ENCODE data around the gene MAP3K21.

MAP3K21 gene

DNA sequence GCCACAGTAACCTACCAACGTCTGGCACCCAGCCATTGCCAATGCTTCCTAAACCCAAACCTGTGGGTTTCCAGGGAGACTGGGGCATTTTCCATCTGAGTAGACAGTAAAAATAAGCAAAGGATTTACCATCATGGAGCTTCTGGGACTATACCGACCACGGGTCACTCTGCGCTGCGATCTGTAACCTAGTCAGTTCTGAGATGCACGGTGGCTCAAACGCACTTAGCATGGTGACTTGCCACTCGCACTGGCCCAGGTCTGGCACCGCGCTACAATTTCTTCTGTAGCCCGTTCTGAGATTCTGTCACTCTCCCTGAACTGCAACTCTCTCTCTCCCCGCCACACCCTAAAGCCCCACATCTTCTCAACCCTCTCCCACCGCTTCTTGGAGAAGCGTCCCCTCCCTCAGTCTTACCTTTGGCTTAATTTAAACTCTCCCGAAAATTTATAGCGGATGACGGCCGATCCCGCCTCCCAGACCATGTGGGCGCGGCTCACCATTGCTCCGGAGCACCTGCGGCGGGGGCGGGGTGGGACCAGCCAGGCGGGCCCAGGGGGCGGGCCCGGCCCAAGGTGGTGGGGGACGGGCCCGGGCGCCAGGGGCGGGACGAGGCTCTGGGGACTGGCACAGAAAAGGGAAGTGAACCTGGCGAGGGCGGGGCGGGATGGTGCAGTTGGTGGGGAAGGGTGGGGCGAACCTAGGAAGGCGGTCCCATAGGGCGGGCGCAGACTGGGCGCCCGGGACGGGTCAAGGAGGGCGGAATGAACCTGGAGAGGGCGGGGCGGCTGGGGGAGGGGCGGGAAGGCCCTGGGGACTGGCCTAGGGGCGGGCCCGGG lies 493 bp upstream of the MAP3K21 start:
- peak; percentile 97 for DNase-seq

DNA sequence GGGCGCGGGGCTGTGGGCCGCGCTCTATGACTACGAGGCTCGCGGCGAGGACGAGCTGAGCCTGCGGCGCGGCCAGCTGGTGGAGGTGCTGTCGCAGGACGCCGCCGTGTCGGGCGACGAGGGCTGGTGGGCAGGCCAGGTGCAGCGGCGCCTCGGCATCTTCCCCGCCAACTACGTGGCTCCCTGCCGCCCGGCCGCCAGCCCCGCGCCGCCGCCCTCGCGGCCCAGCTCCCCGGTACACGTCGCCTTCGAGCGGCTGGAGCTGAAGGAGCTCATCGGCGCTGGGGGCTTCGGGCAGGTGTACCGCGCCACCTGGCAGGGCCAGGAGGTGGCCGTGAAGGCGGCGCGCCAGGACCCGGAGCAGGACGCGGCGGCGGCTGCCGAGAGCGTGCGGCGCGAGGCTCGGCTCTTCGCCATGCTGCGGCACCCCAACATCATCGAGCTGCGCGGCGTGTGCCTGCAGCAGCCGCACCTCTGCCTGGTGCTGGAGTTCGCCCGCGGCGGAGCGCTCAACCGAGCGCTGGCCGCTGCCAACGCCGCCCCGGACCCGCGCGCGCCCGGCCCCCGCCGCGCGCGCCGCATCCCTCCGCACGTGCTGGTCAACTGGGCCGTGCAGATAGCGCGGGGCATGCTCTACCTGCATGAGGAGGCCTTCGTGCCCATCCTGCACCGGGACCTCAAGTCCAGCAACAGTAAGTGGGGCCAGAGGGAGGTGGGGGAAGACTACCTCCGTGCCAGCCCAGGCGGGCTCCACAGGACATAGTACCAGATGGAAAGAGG lies 808 bp downstream of the MAP3K21 start:
- peak; percentile 29 for DNase-seq

DNA sequence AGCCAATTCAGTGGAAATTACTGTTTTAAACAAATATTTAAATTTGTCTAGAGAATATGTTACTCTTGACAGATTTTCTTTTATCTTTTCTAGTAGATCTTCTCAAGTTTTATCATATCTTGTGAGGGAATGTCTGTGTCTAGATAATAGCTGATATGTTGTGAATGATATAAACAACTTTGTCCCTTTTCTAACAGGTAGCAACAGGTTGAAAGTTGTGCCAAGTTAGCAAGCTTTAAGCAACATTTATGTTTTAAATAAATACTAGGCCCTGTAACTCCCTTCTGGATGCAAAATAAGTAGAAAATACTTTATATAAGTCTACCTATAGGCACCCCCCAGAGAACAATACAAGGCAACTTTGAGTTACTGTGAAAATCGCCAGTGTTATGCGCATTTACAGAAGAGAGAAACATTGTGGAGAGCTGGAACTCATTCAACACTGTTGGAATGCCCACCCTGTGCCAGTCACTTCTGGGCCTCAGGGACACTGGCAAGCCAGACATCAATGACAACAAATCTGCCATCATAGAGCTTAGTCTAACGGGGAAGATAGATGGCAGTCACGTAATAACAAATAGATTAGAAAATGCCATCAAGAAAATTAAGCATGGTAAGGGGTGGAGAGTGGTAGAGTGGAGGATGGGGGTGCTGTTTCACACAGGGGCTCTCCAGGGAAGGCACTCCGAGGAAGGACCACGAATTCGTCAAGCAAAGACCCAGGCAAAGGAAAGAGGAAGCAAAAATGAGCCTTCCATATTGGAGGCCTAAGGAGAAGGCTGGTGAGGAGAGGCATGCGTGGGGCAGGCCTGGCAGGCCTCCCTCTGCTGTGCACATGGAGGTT lies 4.4 kb downstream of the MAP3K21 start:
- DNase-seq = no peak

DNA sequence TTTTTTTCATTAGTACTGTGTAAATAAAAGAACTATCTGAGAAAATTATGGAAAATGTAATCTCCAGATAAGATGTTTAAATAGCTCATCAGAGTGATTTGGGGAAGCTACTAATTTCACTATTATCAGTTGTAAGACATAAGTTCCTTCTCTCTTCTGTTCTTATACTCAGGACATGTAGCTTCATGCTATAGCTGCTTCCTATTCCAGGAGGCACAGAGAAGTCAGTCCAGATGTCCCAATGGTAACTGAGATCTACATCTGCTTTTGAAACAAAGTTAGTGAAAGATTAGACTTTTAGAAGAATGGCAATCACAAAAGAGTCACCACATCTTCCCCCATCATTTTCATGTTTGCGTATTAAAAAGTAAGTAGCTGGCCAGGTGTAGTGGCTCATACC lies 5.6 kb downstream of the MAP3K21 start:
- DNase-seq = no peak

DNA sequence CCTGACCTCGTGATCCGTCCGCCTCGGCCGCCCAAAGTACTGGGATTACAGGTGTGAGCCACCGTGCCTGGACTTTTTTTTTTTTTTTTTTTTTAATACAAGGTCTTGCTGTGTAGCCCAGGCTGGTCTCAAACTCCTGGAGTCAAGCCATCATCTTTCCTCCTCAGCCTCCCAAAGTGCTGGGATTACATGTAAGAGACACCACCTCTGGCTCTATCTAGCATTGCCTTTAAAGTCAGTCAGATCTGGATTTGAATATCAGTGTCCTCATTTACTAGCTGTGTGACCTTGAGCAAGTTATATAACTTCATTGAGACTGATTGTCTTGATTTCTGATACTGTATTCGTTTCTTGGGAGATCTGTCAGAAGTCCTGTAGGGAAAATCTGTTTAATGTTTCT lies 6.6 kb downstream of the MAP3K21 start:
- no peak for DNase-seq

DNA sequence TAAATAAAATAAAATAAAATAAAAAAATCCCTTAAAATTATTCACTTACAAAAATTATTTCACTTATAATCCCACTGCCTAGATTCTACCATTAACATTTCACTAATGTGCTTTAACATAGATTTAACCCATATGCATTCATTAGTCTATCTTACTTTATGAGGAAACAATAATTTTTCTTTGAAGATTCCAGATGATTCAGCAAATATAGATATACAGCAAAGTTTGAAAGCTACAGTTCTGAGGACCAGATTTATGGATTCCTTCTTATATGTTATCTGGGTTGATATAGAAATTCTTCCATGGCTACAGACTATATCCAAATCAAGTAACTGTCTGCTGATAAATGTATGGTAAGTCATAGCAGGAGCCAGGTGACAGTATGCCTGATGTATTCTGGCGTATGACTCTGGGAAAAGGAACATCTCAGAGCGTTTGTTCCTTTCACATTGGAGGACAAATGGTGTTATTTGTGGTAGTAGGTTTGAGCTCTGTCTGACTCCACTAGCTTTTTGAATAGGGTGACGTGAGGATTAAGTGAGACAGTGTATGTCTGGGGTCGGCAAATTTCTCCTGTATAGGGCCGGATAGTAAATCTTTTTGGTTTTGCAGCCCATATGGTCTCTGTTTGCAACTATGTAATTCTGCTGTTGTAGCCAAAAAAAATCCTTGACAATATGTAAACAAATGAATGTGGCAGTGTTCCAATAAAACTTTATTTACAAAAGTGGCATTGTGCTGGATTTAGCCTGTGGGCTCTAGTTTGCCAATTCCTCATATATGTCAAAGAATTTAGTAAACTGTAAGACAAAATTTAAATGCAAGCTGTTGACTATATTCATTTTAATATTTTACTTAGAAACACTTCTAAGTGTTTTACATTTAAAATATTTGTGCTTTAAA lies 9.3 kb downstream of the MAP3K21 start:
- no peak for DNase-seq

DNA sequence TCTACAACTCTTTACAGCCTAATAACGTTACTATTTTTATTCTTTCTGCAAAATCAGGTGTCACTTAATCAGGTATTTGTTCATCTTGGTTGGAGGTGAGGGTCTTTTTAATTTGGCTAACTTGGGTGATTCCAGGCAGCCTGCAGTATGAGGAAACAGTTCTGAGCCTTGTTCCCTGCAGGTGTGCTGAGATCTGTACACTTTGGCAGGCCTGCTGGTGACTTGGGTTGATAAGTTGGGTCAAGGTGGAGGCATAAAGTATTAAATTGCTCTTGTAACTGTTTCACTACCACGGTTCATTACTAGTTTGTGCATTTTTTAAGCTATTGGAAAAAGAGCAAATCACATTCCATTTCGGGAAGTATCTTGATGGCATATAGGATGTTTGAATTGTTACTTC lies 10.0 kb downstream of the MAP3K21 start:
- no peak for DNase-seq

DNA sequence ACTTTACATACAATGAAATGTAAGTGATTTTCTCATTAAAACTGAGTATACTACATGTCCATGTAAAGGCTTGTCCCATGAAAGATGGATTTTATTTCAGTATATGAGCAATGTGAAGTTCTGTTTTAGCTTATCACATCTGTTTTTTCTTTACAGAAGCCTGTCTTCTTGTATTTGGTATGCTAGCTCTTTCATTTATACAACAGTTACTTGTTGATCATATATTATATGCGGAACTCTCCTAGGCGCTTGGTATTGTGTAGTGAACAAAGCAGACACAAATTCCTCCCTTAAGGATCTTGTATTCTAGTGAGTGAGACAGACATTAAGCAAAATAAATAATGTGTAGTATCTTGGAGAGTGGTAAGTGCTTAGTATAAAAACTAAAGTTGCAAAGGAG lies 10.6 kb downstream of the MAP3K21 start:
- no peak for DNase-seq

DNA sequence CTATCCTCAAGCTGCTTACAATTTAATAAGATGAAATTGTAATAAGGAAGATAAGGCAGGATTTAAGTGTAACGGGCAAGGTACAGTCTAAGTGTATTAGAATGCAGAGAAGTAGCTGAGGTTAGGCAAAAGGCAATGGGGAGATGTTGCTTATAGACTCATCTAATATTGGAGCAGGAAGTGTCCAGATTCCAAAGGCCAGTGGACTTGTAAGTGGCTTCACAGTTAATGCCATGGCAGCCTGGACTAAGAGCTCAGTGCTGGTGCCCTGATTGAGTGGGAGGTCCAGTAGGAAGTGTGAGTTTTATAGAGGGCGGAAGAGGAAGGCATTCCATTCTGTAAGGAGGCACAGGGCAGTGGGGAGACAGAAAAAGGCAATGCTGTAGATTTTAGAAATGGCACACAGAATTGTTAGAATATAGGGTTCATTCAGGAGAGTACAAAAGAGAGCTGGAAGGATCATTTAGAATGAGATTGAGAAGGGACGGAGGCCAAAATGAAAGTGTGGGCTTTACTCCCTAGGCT lies 12.6 kb downstream of the MAP3K21 start:
- no peak for DNase-seq

DNA sequence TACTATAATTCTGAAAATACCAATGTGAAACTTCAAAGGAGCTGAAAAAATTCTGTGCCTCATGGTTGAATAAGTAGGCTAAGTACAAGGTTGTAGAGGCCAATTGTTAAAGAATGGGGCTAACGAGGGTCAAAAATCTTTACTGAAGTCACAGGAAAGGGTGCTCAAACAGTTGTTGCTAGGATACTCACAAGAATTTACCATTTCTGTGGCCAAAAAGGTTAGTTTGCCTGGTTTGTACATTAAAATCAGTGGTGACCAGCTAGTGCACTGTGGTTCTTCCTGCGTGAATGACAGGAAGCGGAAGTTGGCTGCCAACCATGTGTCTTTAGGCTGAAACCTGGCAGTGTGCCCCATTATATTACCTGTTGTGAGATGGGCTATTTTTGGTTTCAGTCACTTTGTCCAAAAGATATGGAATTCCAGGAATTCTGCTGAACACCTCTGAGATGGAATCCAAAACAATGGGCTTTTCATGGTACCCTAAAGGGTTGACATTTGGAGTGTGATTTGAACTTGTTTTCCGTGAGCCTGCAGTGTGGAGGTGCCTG lies 13.5 kb downstream of the MAP3K21 start:
- no peak for DNase-seq

DNA sequence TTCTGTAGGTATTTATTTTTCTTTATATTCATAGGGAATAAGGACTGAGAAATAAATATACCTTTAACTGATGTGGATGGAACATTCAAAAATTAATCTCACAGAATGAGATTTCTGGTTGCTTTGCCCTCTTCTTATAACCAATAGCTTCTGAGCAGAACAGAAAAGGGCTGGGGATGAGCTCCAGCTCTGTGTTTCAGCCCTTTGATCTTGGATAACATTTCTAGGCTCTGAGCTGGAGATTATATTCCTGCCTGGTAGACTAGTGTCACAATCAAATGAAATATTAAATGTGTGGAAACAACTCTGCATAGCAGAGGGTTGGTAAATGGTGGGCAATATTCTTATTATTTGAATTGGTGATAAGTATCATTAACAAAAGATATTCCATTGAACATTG lies 14.6 kb downstream of the MAP3K21 start:
- DNase-seq = no peak

DNA sequence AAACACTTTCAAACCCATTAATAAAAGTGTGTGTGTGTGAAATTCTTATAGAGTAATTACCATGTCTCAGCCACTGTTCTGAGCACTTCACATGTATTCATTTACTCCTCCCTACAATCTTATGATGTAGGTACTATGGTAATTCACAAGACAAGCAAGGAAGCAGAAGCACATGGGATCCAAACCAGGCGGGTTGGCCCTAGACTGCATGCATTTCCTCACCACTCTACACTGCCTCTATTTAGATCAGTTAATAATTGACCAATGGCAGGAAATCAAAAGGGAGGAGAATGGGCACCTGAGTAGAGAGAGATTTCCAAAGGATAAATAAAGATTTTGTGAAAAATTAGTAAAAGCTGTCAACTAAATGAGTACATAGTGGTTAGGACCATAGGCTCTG lies 15.7 kb downstream of the MAP3K21 start:
- DNase-seq = no peak

DNA sequence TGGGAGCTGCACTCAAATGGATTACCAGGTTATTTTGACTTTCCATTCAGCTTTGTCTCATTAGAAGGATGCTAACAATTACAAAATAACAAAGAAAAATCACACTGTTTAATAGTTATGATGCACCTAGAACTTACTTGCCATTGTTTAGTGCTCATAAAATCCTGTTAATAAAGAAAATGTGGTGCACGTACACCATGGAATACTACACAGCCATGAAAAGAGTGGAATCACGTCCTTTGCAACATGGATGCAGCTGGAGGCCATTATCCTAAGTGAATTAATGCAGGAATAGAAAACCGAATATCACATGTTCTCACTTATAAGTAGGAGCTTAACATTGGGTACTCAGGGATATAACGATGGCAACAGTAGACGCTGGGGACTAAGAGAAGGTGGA lies 19.8 kb downstream of the MAP3K21 start:
- no peak for DNase-seq

DNA sequence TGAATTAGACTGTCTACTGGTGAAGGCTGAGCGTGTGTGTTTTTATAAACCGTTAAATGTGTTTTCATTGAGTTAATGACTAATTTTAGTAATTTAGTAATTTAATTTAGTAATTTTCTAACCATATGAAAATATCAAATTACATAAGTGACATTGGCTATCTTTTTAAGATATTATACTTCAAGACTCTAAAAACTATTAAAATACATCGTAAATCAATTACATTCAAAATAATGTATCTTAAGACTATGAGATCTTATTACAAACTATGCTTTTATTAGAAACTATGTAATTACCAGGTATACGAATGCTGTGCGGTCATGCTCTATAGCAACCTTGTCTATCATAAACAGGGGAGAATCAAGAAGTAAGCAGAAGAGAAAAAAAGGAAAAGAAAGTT lies 21.6 kb downstream of the MAP3K21 start:
- DNase-seq = no peak

DNA sequence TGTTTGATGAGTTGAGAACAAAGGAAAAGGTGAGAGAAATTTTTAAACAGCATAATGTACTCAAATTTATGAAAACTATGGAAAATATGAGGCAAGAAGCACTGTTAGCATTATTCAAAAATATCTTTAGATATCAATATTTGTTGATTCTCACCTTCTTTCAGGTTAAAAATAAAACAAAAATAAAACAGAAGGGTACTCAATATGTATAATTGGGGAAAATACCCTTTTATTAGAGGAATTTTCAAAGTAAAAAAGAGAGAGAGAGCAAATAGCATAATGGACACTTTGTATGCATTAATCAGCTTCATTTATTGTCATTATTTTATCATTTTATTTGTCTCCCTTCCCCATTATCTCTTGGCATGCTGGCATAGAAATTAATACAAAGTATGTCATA lies 27.5 kb downstream of the MAP3K21 start:
- no peak for DNase-seq

DNA sequence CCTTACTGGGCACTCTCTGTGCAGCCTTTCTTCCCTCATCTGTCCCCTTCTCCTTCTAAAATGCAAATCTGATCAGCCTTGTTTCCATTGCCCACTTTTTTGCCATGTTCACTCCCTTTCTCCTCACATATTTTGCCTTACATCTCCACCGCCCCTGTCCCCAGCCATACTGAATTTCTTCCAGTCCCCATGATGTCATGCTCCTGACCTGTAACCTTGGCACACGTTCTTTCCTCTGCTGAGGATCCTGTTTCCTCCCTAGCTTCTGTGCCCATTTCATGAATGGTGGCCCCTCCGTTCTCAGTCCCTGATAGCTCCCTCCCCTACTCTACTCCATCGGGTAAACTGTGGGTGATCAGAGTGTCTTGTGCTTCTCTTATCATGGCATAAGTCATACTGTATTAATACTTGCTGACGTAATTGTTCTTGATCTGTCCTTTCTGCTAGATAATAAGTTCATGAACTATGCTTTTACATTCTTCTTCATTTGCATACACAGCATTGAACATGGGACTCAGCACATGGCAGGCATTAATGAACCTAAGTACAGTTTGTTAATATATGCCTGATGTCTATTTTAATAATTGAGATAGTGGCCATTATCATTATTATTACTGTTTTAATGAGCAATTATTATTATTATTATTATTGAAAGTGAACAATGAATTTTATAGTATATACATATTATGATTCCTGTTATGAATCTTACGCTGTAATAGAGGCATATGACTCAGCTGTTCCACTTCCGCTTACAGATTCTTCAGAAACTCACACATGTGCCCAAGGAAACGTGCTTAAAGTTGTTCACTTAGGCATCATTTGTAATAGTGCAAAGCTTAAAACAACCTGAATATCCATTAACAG lies 28.5 kb downstream of the MAP3K21 start:
- no peak for DNase-seq

DNA sequence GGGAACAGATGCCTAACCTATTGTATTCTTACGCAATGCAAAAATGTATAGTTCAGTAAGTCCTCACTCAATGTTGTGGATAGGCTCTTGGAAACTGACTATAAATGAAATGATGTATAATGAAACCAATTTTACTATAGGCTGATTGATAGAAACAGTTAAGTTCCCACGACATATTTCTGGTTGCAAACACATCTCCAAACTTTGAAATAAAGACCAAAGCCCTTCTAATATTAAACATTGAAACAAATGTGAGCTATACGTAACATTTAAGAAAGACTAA lies 29.1 kb downstream of the MAP3K21 start:
- no peak for DNase-seq

DNA sequence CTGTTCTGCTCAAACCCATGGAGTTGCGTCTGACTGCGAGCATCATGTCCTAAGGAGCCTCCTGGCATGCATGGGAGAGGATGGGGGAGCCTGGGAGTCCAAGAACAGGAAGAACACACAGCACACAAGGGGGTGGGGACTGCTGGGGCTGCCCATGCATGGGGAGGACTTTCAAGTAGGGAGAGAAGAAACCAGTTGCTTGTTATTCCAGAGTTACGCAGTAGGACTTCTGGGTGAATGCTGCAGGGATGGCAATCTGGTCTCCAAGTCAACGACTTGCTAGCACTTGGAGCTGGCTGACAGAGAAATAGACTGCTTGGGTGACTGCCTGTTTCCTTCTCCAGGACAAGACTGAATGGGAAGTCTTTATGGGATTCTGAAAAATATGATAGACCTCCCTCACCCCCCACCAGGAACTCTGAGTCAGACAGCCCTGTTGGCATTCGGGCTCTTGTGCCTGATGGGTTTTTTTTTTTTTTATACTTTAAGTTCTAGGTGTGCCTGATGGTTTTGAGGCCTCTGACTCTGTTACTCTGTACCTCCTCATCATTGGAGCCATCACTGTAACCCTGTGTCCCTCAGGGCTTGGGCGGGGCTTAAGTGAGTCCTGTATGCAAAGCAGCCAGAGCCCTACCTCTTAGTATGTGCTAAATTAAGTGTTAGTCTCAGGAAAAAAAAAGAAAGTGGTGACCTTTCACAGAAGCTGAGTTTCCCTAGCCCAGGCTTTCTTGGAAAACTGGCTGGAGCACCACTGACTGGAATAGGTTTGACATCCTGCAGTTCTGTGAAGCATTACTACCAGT lies 30.3 kb downstream of the MAP3K21 start:
- DNase-seq = no peak

DNA sequence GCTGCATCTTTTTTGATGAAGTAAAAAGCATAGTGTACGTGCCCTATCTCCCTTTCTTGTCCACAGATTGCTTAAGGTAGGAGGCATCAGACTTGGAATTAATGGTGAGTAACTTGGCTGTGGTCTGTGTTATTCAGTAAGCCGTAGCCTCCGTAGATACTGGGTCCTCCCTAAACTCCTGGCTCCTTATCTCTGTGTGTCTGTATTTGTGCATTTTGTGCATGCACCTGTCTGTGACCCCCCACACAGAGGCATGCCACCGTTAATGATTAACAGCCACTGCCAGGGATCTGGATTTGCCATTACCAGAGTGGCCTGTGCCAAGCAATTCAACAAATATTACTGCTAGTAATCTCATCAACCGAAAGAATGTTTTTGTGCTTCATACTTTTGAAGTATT lies 31.9 kb downstream of the MAP3K21 start:
- no peak for DNase-seq

DNA sequence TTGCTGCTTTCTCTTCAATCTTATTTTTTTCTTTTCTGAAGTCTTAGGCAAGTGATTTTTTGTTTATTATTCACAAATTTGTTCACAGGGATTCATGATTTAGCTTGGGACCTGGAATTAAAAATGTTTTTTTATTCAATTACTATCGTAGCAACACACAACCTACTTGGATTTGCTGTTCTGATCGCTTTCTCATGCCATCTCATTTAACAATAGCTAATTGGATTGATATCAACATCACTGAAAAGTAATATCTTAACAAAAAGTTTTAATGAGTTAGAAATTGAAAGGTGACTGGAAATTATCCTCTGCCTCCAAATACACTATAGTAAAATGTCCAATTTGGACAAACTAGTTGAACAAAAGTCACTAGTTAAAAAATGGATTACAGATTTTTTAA lies 32.4 kb downstream of the MAP3K21 start:
- no peak for DNase-seq

Data from NCI-H1436 (cell line).